ENCODE measurements around the gene THAP3.

GRCh38 chr1:6652986-6653385, 28.3 kb downstream of the THAP3 start:
- TF ChIP-seq, protein P1, sequence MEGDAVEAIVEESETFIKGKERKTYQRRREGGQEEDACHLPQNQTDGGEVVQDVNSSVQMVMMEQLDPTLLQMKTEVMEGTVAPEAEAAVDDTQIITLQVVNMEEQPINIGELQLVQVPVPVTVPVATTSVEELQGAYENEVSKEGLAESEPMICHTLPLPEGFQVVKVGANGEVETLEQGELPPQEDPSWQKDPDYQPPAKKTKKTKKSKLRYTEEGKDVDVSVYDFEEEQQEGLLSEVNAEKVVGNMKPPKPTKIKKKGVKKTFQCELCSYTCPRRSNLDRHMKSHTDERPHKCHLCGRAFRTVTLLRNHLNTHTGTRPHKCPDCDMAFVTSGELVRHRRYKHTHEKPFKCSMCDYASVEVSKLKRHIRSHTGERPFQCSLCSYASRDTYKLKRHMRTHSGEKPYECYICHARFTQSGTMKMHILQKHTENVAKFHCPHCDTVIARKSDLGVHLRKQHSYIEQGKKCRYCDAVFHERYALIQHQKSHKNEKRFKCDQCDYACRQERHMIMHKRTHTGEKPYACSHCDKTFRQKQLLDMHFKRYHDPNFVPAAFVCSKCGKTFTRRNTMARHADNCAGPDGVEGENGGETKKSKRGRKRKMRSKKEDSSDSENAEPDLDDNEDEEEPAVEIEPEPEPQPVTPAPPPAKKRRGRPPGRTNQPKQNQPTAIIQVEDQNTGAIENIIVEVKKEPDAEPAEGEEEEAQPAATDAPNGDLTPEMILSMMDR (IDR thresholded peaks at IDR 0.05) = no peak
- TF ChIP-seq POLR2AphosphoS5 (IDR thresholded peaks at IDR 0.05) (no peak), POLR2A (IDR thresholded peaks at IDR 0.05) (no peak)
